ENCODE results near the gene PUM1. TPM values are rescaled to one million over a fixed set of nuclear protein-coding genes. Genes with fewer than 3 reads are reported as not detected.

Gene PUM1
- total RNA-seq, 1 donor from 2014 or later: 143 TPM

DNA sequence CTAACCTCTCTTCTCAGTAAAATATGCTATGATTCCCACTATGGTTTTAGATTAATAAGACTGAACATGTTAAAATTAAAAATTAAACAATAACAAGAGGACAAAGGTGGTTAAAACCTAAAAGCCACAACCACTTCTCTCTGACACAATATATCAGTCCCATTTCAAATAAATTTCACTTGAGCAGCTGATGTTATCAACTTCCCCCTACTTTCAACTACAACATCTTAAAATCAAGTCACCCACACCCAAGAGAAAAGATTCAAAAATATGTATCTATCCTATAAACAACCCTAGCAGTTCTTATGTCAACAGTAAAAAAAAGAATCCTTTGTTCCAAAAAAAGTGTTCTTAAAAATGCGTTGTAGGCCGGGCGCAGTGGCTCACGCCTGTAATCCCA lies 7.5 kb downstream of the PUM1 start:
- Histone ChIP-seq H3K4me2 (ENCODE audit: low read length) (no peak overlapping the region), H3K79me2 (ENCODE audit: insufficient read depth, low read length) (peaks cover 100% of the 10 kb centered on the region), H2AFZ (ENCODE audit: low read depth, low read length) (no peak overlapping the region), H3K4me3 (ENCODE audit: insufficient read depth, low read depth, low read length) (no peak overlapping the region), H4K20me1 (ENCODE audit: insufficient read depth, low read length) (peaks cover 100% of the 10 kb centered on the region), H3K27me3 (ENCODE audit: insufficient read depth, low read length) (no peaks in the 10 kb centered on the region), H3K4me1 (ENCODE audit: insufficient read depth, low read length) (peaks cover 15% of the 10 kb centered on the region), H3K36me3 (ENCODE audit: insufficient read depth, low read length) (peaks cover 24% of the 10 kb centered on the region), H3K9me3 (ENCODE audit: insufficient read depth, low read depth, low read length) (no peaks in the 10 kb centered on the region), H3K27ac (ENCODE audit: low read depth, low read length) (no peak overlapping the region), H3K9ac (ENCODE audit: low read length) (no peak overlapping the region)
- DNase-seq (ENCODE audit: low read depth): no peak
- H3K27ac Mint-ChIP-seq (ENCODE audit: unreplicated experiment): no peak overlapping the region
- no peaks in the 10 kb centered on the region for H3K9me3 Mint-ChIP-seq (ENCODE audit: unreplicated experiment)
- TF ChIP-seq, protein P1, sequence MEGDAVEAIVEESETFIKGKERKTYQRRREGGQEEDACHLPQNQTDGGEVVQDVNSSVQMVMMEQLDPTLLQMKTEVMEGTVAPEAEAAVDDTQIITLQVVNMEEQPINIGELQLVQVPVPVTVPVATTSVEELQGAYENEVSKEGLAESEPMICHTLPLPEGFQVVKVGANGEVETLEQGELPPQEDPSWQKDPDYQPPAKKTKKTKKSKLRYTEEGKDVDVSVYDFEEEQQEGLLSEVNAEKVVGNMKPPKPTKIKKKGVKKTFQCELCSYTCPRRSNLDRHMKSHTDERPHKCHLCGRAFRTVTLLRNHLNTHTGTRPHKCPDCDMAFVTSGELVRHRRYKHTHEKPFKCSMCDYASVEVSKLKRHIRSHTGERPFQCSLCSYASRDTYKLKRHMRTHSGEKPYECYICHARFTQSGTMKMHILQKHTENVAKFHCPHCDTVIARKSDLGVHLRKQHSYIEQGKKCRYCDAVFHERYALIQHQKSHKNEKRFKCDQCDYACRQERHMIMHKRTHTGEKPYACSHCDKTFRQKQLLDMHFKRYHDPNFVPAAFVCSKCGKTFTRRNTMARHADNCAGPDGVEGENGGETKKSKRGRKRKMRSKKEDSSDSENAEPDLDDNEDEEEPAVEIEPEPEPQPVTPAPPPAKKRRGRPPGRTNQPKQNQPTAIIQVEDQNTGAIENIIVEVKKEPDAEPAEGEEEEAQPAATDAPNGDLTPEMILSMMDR (IDR thresholded peaks at IDR 0.05; ENCODE audit: insufficient read depth, low read depth, low read length): no peak
- TF ChIP-seq EZH2 (IDR thresholded peaks at IDR 0.05; ENCODE audit: insufficient read depth, low read length): no peak
- FAIRE-seq: no peak
- H3K36me3 Mint-ChIP-seq (ENCODE audit: low read depth, unreplicated experiment): peaks cover 10% of the 10 kb centered on the region
- H3K4me3 Mint-ChIP-seq (ENCODE audit: unreplicated experiment): no peak overlapping the region
- H3K4me1 Mint-ChIP-seq (ENCODE audit: low read depth, unreplicated experiment): peaks cover 20% of the 10 kb centered on the region
- no peaks in the 10 kb centered on the region for H3K27me3 Mint-ChIP-seq (ENCODE audit: low read depth, unreplicated experiment)

DNA sequence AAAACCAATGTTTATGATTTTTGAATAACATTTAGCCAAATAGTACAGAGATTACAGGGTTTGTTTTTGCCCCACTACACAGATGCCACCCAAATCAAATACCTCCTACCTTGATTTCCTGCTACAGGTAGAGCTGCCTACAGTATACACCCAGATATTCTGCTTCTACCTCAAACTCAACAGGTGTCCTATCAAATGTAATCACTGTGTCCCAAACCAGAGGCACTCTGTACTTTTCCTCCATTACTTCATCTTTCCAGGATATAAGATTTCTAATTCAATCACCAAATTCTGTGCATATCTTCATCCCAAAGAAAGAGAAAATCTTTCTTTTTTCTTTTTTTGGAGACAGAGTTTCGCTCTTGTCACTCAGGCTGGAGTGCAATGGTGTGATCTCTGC lies 9.6 kb downstream of the PUM1 start:
- Histone ChIP-seq H3K79me2 (ENCODE audit: insufficient read depth, low read length) (peaks cover 100% of the 10 kb centered on the region), H4K20me1 (ENCODE audit: insufficient read depth, low read length) (peaks cover 98% of the 10 kb centered on the region), H3K9ac (ENCODE audit: low read length) (no peak overlapping the region), H3K4me3 (ENCODE audit: insufficient read depth, low read depth, low read length) (no peak overlapping the region), H3K36me3 (ENCODE audit: insufficient read depth, low read length) (peaks cover 24% of the 10 kb centered on the region), H3K9me3 (ENCODE audit: insufficient read depth, low read depth, low read length) (no peaks in the 10 kb centered on the region), H2AFZ (ENCODE audit: low read depth, low read length) (no peak overlapping the region), H3K4me2 (ENCODE audit: low read length) (no peak overlapping the region), H3K4me1 (ENCODE audit: insufficient read depth, low read length) (peaks cover 15% of the 10 kb centered on the region), H3K27me3 (ENCODE audit: insufficient read depth, low read length) (no peaks in the 10 kb centered on the region), H3K27ac (ENCODE audit: low read depth, low read length) (no peak overlapping the region)
- no peak overlapping the region for H3K4me3 Mint-ChIP-seq (ENCODE audit: unreplicated experiment)
- no peak for DNase-seq (ENCODE audit: low read depth)
- H3K27ac Mint-ChIP-seq (ENCODE audit: unreplicated experiment): peak overlapping the region; percentile 58
- TF ChIP-seq, protein P1 (IDR thresholded peaks at IDR 0.05; ENCODE audit: insufficient read depth, low read depth, low read length): no peak
- no peak for TF ChIP-seq EZH2 (IDR thresholded peaks at IDR 0.05; ENCODE audit: insufficient read depth, low read length)
- H3K9me3 Mint-ChIP-seq (ENCODE audit: unreplicated experiment): no peaks in the 10 kb centered on the region
- H3K27me3 Mint-ChIP-seq (ENCODE audit: low read depth, unreplicated experiment): no peaks in the 10 kb centered on the region
- peaks cover 17% of the 10 kb centered on the region for H3K4me1 Mint-ChIP-seq (ENCODE audit: low read depth, unreplicated experiment)
- no peak for FAIRE-seq
- H3K36me3 Mint-ChIP-seq (ENCODE audit: low read depth, unreplicated experiment): peaks cover 11% of the 10 kb centered on the region

DNA sequence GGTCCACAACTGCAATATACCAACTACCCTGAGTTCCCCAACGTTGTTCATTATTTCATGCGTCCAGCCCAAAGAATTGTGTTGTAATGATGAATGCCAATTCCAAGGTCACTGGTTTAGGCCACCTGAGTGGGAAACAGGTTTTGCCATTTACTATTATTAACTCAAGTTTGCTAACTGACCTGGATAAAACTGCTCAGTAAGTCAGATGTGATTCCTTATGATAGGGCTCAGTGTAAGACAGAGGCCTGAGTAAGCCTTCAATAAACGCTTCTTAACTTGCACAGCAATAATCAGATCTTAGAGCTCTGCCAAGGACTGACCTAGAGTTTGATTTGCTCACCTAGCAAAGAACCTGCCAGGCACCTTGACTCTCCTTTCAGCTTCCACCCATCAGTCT lies 10.0 kb downstream of the PUM1 start:
- peaks cover 13% of the 10 kb centered on the region for H3K36me3 Mint-ChIP-seq (ENCODE audit: low read depth, unreplicated experiment)
- H3K27me3 ChIP-seq (ENCODE audit: insufficient read depth, low read length): no peaks in the 10 kb centered on the region
- peaks cover 16% of the 10 kb centered on the region for H3K4me1 Mint-ChIP-seq (ENCODE audit: low read depth, unreplicated experiment)
- peaks cover 29% of the 10 kb centered on the region for H3K36me3 ChIP-seq (ENCODE audit: insufficient read depth, low read length)
- peak overlapping the region; percentile 18 for H3K4me2 ChIP-seq (ENCODE audit: low read length)
- FAIRE-seq (no peak), DNase-seq (ENCODE audit: low read depth) (no peak)
- no peak overlapping the region for H3K9ac ChIP-seq (ENCODE audit: low read length)
- H3K27me3 Mint-ChIP-seq (ENCODE audit: low read depth, unreplicated experiment): no peaks in the 10 kb centered on the region
- H4K20me1 ChIP-seq (ENCODE audit: insufficient read depth, low read length): peaks cover 98% of the 10 kb centered on the region
- H3K9me3 Mint-ChIP-seq (ENCODE audit: unreplicated experiment): no peaks in the 10 kb centered on the region
- peak overlapping the region; percentile 37 for H3K4me3 Mint-ChIP-seq (ENCODE audit: unreplicated experiment)
- no peak overlapping the region for H3K27ac ChIP-seq (ENCODE audit: low read depth, low read length)
- no peak overlapping the region for H3K27ac Mint-ChIP-seq (ENCODE audit: unreplicated experiment)
- no peaks in the 10 kb centered on the region for H3K9me3 ChIP-seq (ENCODE audit: insufficient read depth, low read depth, low read length)
- H3K79me2 ChIP-seq (ENCODE audit: insufficient read depth, low read length): peaks cover 100% of the 10 kb centered on the region
- TF ChIP-seq, protein P1 (IDR thresholded peaks at IDR 0.05; ENCODE audit: insufficient read depth, low read depth, low read length): no peak
- no peak for TF ChIP-seq EZH2 (IDR thresholded peaks at IDR 0.05; ENCODE audit: insufficient read depth, low read length)
- H3K4me3 ChIP-seq (ENCODE audit: insufficient read depth, low read depth, low read length): no peak overlapping the region
- H3K4me1 ChIP-seq (ENCODE audit: insufficient read depth, low read length): peaks cover 15% of the 10 kb centered on the region
- H2AFZ ChIP-seq (ENCODE audit: low read depth, low read length): no peak overlapping the region

All from astrocyte (in vitro differentiated cells and primary cell).